Upper lobe of right lung (tissue), 1 donor: Measurements from ENCODE around the gene BCL11B. TPM values are rescaled to one million over a fixed set of nuclear protein-coding genes. Genes with fewer than 3 reads are reported as not detected.
A peak's percentile ranks its signal among the peaks of the same experiment; 100 is the strongest.

Experiments used
- ATAC-seq: fragments of 200-7000 bp; cut with Tn5 transposase; one replicate; pipeline ENCODE4 v1.9.1; 2020; ENCODE audit warnings: mild to moderate bottlenecking, moderate library complexity
- DNase-seq: peaks from one replicate; pipeline ENCODE4 v3.0.0-alpha.2; 2020
- H3K27ac ChIP-seq: fragments of 200-600 bp; one replicate; pipeline ENCODE4 v1.8.0; 2022
- H3K27me3 ChIP-seq: fragments of 200-600 bp; one replicate; pipeline ENCODE4 v1.8.0; 2022; ENCODE audit warnings: mild to moderate bottlenecking
- H3K36me3 ChIP-seq: fragments of 200-600 bp; one replicate; pipeline ENCODE4 v1.8.0; 2022
- H3K4me1 ChIP-seq: fragments of 200-600 bp; one replicate; pipeline ENCODE4 v1.8.0; 2022
- H3K4me3 ChIP-seq: fragments of 200-600 bp; one replicate; pipeline ENCODE4 v1.8.0; 2022; ENCODE audit warnings: mild to moderate bottlenecking
- H3K9me3 ChIP-seq: fragments of 200-600 bp; one replicate; pipeline ENCODE4 v1.8.0; 2022
- CTCF ChIP-seq: fragments of 200-600 bp; IDR thresholded peaks from one replicate; pipeline ENCODE4 v1.8.0; 2022; ENCODE audit warnings: antibody characterized with exemption
- intact Hi-C: fragments of 100-400 bp; cut with DNase I; formaldehyde crosslinking; loops from one replicate; pipeline ENCODE4 v1.11.0; 2022
- total RNA-seq: library from RNA; stranded (reverse); fragmentation: NEBNext Ultra II Directional; extraction: Animal tissue kit (Norgen Biotek cat#: 25700); gene quantifications from one replicate; pipeline ENCODE4 v1.2.1, GENCODE V29; 2021
- donor health status: DM: no; HTN: yes; CAD: no; lungs with severe emphysema.

Gene BCL11B
- total RNA-seq, 1 donor from 2014 or later = 2.4 TPM

- intact Hi-C loops = no loop called here
- H3K27me3 ChIP-seq = no peaks in the 10 kb centered on the region
- no peak for ATAC-seq
- H3K9me3 ChIP-seq = no peaks in the 10 kb centered on the region
- no peak for DNase-seq
- no peak overlapping the region for H3K27ac ChIP-seq
- H3K4me1 ChIP-seq = no peaks in the 10 kb centered on the region
- H3K4me3 ChIP-seq = no peak overlapping the region
- no peaks in the 10 kb centered on the region for H3K36me3 ChIP-seq
- TF ChIP-seq CTCF = no peak
Measured at GRCh38 chr14:99200654-99201005, 71.4 kb downstream of the BCL11B start.

- ATAC-seq (no peak), DNase-seq (no peak)
- H3K36me3 ChIP-seq = no peaks in the 10 kb centered on the region
- peak; percentile 18 for TF ChIP-seq CTCF
- intact Hi-C loops = no loop called here
- no peak overlapping the region for H3K4me3 ChIP-seq
- no peaks in the 10 kb centered on the region for H3K4me1 ChIP-seq
- no peak overlapping the region for H3K27ac ChIP-seq
- no peaks in the 10 kb centered on the region for H3K9me3 ChIP-seq
- no peaks in the 10 kb centered on the region for H3K27me3 ChIP-seq
Measured at GRCh38 chr14:99199846-99200653, 71.9 kb downstream of the BCL11B start.

- Histone ChIP-seq H3K4me1 (no peaks in the 10 kb centered on the region), H3K4me3 (no peak overlapping the region), H3K27me3 (no peaks in the 10 kb centered on the region), H3K27ac (no peak overlapping the region), H3K36me3 (no peaks in the 10 kb centered on the region), H3K9me3 (no peaks in the 10 kb centered on the region)
- intact Hi-C loops = no loop called here
- ATAC-seq (no peak), DNase-seq (no peak)
- TF ChIP-seq CTCF = no peak
Measured at GRCh38 chr14:99198746-99199502, 73.1 kb downstream of the BCL11B start.

GRCh38 chr14:99196310-99196650, 75.7 kb downstream of the BCL11B start:
- no peak overlapping the region for H3K4me3 ChIP-seq
- ATAC-seq (no peak), DNase-seq (no peak)
- peaks cover 11% of the 10 kb centered on the region for H3K4me1 ChIP-seq
- H3K27me3 ChIP-seq = no peaks in the 10 kb centered on the region
- no peaks in the 10 kb centered on the region for H3K36me3 ChIP-seq
- H3K27ac ChIP-seq = no peak overlapping the region
- intact Hi-C loops = no loop called here
- TF ChIP-seq CTCF = no peak
- H3K9me3 ChIP-seq = no peaks in the 10 kb centered on the region

- Histone ChIP-seq H3K4me1 (peaks cover 16% of the 10 kb centered on the region), H3K36me3 (no peaks in the 10 kb centered on the region), H3K9me3 (no peaks in the 10 kb centered on the region), H3K27me3 (no peaks in the 10 kb centered on the region), H3K4me3 (no peak overlapping the region), H3K27ac (no peak overlapping the region)
- no peak for ATAC-seq
- DNase-seq = no peak
- intact Hi-C loops = no loop called here
- TF ChIP-seq CTCF = no peak
Measured at GRCh38 chr14:99195602-99196309, 76.2 kb downstream of the BCL11B start.
